Progenitor cell of endocrine pancreas (in vitro differentiated cells): Measurements from ENCODE around the gene DBH. TPM values are rescaled to one million over a fixed set of nuclear protein-coding genes. Genes with fewer than 3 reads are reported as not detected.

ENCODE experiments used
- DNase-seq: peaks from one replicate; pipeline ENCODE4 v3.0.0; 2021; ENCODE audit warnings: low spot score; ENCODE audit not compliant: unreplicated experiment
- H3K27ac Mint-ChIP-seq: 2 replicates; pipeline ENCODE4 v1.8.0; 2021; ENCODE audit warnings: mild to moderate bottlenecking, moderate library complexity, mixed read lengths
- H3K27me3 Mint-ChIP-seq: 2 replicates; pipeline ENCODE4 v1.8.0; 2021; ENCODE audit warnings: mixed read lengths
- H3K36me3 Mint-ChIP-seq: 2 replicates; pipeline ENCODE4 v1.8.0; 2022; ENCODE audit warnings: mixed read lengths; ENCODE audit not compliant: insufficient read depth
- H3K4me1 Mint-ChIP-seq: 2 replicates; pipeline ENCODE4 v1.8.0; 2021; ENCODE audit warnings: low read depth, mixed read lengths
- H3K4me3 Mint-ChIP-seq: 2 replicates; pipeline ENCODE4 v1.8.0; 2021; ENCODE audit warnings: low read depth, mild to moderate bottlenecking, moderate library complexity, mixed read lengths
- H3K9me3 Mint-ChIP-seq: 2 replicates; pipeline ENCODE4 v1.8.0; 2021; ENCODE audit warnings: low read depth, mixed read lengths
- CTCF ChIP-seq: fragments of 200-600 bp; sonication (generic); IDR thresholded peaks from one replicate; pipeline ENCODE4 v1.5.0; 2021; ENCODE audit warnings: antibody characterized with exemption, mild to moderate bottlenecking; ENCODE audit not compliant: unreplicated experiment
- total RNA-seq: library from RNA; stranded (reverse); gene quantifications from 2 replicates; pipeline ENCODE4 v1.2.1, GENCODE V29; 2021

Gene DBH
- total RNA-seq, 1 donor from 2014 or later, result not detected

- no peak for TF ChIP-seq CTCF
- no peak for DNase-seq
- no peaks in the 10 kb centered on the region for H3K9me3 Mint-ChIP-seq
- no peak overlapping the region for H3K27ac Mint-ChIP-seq
- no peaks in the 10 kb centered on the region for H3K4me1 Mint-ChIP-seq
- H3K27me3 Mint-ChIP-seq, result peaks cover 36% of the 10 kb centered on the region
- no peak overlapping the region for H3K4me3 Mint-ChIP-seq
- no peaks in the 10 kb centered on the region for H3K36me3 Mint-ChIP-seq
Observed at GRCh38 chr9:133640580-133641395, 4.6 kb downstream of the DBH start.

GRCh38 chr9:133641396-133641655 lies 5.2 kb downstream of the DBH start:
- peaks cover 37% of the 10 kb centered on the region for H3K27me3 Mint-ChIP-seq
- H3K4me3 Mint-ChIP-seq, result no peak overlapping the region
- no peak overlapping the region for H3K27ac Mint-ChIP-seq
- no peaks in the 10 kb centered on the region for H3K4me1 Mint-ChIP-seq
- H3K9me3 Mint-ChIP-seq, result no peaks in the 10 kb centered on the region
- H3K36me3 Mint-ChIP-seq, result no peaks in the 10 kb centered on the region
- DNase-seq, result no peak
- no peak for TF ChIP-seq CTCF

- TF ChIP-seq CTCF, result no peak
- H3K4me1 Mint-ChIP-seq, result no peaks in the 10 kb centered on the region
- no peaks in the 10 kb centered on the region for H3K36me3 Mint-ChIP-seq
- no peak for DNase-seq
- no peak overlapping the region for H3K4me3 Mint-ChIP-seq
- no peaks in the 10 kb centered on the region for H3K9me3 Mint-ChIP-seq
- peaks cover 33% of the 10 kb centered on the region for H3K27me3 Mint-ChIP-seq
- H3K27ac Mint-ChIP-seq, result no peak overlapping the region
Observed at GRCh38 chr9:133641861-133642595, 5.9 kb downstream of the DBH start.

GRCh38 chr9:133642708-133643361 lies 6.7 kb downstream of the DBH start:
- Mint-ChIP-seq H3K4me1 (no peaks in the 10 kb centered on the region), H3K4me3 (no peak overlapping the region), H3K36me3 (no peaks in the 10 kb centered on the region), H3K27me3 (peaks cover 39% of the 10 kb centered on the region), H3K27ac (no peak overlapping the region), H3K9me3 (no peaks in the 10 kb centered on the region)
- no peak for TF ChIP-seq CTCF
- no peak for DNase-seq

- no peak overlapping the region for H3K4me3 Mint-ChIP-seq
- DNase-seq, result no peak
- H3K27me3 Mint-ChIP-seq, result peaks cover 36% of the 10 kb centered on the region
- no peaks in the 10 kb centered on the region for H3K9me3 Mint-ChIP-seq
- no peaks in the 10 kb centered on the region for H3K4me1 Mint-ChIP-seq
- H3K36me3 Mint-ChIP-seq, result no peaks in the 10 kb centered on the region
- no peak overlapping the region for H3K27ac Mint-ChIP-seq
- TF ChIP-seq CTCF, result no peak
Observed at GRCh38 chr9:133643362-133643755, 7.2 kb downstream of the DBH start.
